NB4 (cell line): ENCODE measurements around the gene ITIH4.
A peak's percentile ranks its signal among the peaks of the same experiment; 100 is the strongest.

Source experiments
- DNase-seq: peaks from one replicate; pipeline ENCODE4 v3.0.0; 2010; ENCODE audit warnings: low read depth
- H3K4me3 ChIP-seq: one replicate; pipeline ENCODE4 v1.5.1; 2011; ENCODE audit warnings: mild to moderate bottlenecking, low read depth, low read length, moderate library complexity
- CTCF ChIP-seq: IDR thresholded peaks from one replicate; pipeline ENCODE4 v1.5.1; 2012; ENCODE audit warnings: low read depth, low read length
- MAX ChIP-seq: IDR thresholded peaks from 2 replicates; pipeline ENCODE4 v1.6.1; 2011; ENCODE audit warnings: low read depth, low read length
- MYC ChIP-seq: IDR thresholded peaks from 2 replicates; pipeline ENCODE4 v1.6.1; 2011; ENCODE audit warnings: low read depth, low read length
- POLR2A ChIP-seq: IDR thresholded peaks from 2 replicates; pipeline ENCODE4 v1.6.1; 2011; ENCODE audit warnings: mild to moderate bottlenecking; ENCODE audit not compliant: insufficient read length; ENCODE audit errors: extremely low read depth

Gene ITIH4

GRCh38 chr3:52841211-52841980 is 10.9 kb upstream of the ITIH4 start:
- no peak for TF ChIP-seq CTCF
- TF ChIP-seq POLR2A: no peak
- no peak for TF ChIP-seq MAX
- H3K4me3 ChIP-seq: no peak overlapping the region
- no peak for DNase-seq

GRCh38 chr3:52839892-52840545 is 9.5 kb upstream of the ITIH4 start:
- H3K4me3 ChIP-seq: no peak overlapping the region

GRCh38 chr3:52839268-52839575 is 8.8 kb upstream of the ITIH4 start:
- TF ChIP-seq POLR2A: no peak
- no peak for TF ChIP-seq CTCF
- TF ChIP-seq MAX: no peak
- no peak overlapping the region for H3K4me3 ChIP-seq
- no peak for DNase-seq

More at GRCh38 chr3:52839892-52840545, 9.5 kb upstream of the ITIH4 start:
- DNase-seq: no peak
- no peak for TF ChIP-seq MYC

GRCh38 chr3:52838561-52839267 is 8.2 kb upstream of the ITIH4 start:
- H3K4me3 ChIP-seq: no peak overlapping the region
- TF ChIP-seq MYC (no peak), CTCF (no peak), MAX (no peak), POLR2A (no peak)
- DNase-seq: no peak

- H3K4me3 ChIP-seq: no peak overlapping the region
- no peak for TF ChIP-seq MAX
- TF ChIP-seq MYC: no peak
- TF ChIP-seq CTCF: no peak
- TF ChIP-seq POLR2A: no peak
- DNase-seq: no peak
These were observed 6.5 kb upstream of the ITIH4 start for GRCh38 chr3:52836986-52837385.

- no peak overlapping the region for H3K4me3 ChIP-seq
- TF ChIP-seq MAX: no peak
- TF ChIP-seq MYC: no peak
- no peak for TF ChIP-seq CTCF
- no peak for TF ChIP-seq POLR2A
- peak; percentile 49 for DNase-seq
These were observed 6.0 kb upstream of the ITIH4 start for GRCh38 chr3:52836471-52836845.
